Activated CD4-positive, alpha-beta T cell treated with anti-CD3 and anti-CD28 coated beads, Interleukin-2, amount 10 ng/mL, durations not matched to agents 24 days and 14 days (primary cell): ENCODE results near the gene F2RL3. TPM values are rescaled to one million over a fixed set of nuclear protein-coding genes. Genes with fewer than 3 reads are reported as not detected.

ENCODE experiments used
- DNase-seq: peaks from one replicate; pipeline ENCODE4 v3.0.0; 2022
- H3K27ac Mint-ChIP-seq: one replicate; pipeline ENCODE4 v1.8.0; 2022; ENCODE audit warnings: mild to moderate bottlenecking, mixed read lengths
- H3K27me3 Mint-ChIP-seq: one replicate; pipeline ENCODE4 v1.8.0; 2022; ENCODE audit warnings: mixed read lengths
- H3K36me3 Mint-ChIP-seq: one replicate; pipeline ENCODE4 v1.8.0; 2022; ENCODE audit warnings: low read depth, mild to moderate bottlenecking, mixed read lengths
- H3K4me1 Mint-ChIP-seq: one replicate; pipeline ENCODE4 v1.8.0; 2021; ENCODE audit warnings: mixed read lengths
- H3K4me3 Mint-ChIP-seq: one replicate; pipeline ENCODE4 v1.8.0; 2022; ENCODE audit warnings: mild to moderate bottlenecking, moderate library complexity, mixed read lengths
- H3K9me3 Mint-ChIP-seq: one replicate; pipeline ENCODE4 v1.8.0; 2021; ENCODE audit warnings: mixed read lengths
- intact Hi-C: fragments of 100-400 bp; cut with micrococcal nuclease; formaldehyde crosslinking; loops from one replicate; pipeline ENCODE4 v1.15.1; 2023
- total RNA-seq: library from RNA; stranded (reverse); gene quantifications from 2 replicates; pipeline ENCODE4 v1.2.3, GENCODE V29; 2022

The F2RL3 gene
- total RNA-seq, 1 donor from 2014 or later, result not detected

DNA sequence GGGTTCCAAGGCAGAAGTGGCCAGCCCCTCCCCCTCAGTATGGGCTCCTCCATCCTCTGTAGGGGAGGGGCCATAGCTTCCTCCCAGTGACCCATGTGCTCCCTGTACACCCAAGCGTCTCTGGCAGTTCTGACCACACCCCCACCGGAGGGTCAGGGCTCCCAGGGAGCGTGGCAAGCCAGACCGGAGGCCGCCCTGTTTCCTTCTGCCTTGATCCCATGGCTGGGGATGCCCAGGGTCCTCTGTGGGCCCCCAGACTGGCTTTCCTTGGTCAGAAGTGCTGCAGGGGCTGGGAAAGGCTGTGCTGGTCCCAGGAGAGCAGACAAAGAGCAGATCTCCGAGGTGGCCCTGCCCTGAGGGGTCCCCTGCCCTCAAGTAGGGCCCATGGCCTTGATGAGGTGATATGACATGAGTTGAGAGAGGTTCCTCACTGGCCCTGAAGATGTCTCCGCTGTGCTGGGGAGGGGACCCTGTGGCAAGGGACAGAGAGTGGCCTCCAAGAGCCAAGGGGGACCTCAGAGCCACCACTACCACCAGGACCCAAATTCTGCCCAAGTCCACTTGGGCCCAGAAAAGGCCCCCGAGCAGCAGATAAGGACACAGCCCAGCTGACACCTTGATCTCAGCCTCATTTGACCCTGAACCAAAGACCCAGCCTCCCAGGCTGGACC lies 7.8 kb upstream of the F2RL3 start:
- DNase-seq, result no peak
- H3K4me1 Mint-ChIP-seq, result peaks cover 4% of the 10 kb centered on the region
- no peak overlapping the region for H3K27ac Mint-ChIP-seq
- H3K27me3 Mint-ChIP-seq, result no peaks in the 10 kb centered on the region
- no peak overlapping the region for H3K4me3 Mint-ChIP-seq
- intact Hi-C loops, result no loop called here
- H3K9me3 Mint-ChIP-seq, result peaks cover 13% of the 10 kb centered on the region
- H3K36me3 Mint-ChIP-seq, result peaks cover 44% of the 10 kb centered on the region

DNA sequence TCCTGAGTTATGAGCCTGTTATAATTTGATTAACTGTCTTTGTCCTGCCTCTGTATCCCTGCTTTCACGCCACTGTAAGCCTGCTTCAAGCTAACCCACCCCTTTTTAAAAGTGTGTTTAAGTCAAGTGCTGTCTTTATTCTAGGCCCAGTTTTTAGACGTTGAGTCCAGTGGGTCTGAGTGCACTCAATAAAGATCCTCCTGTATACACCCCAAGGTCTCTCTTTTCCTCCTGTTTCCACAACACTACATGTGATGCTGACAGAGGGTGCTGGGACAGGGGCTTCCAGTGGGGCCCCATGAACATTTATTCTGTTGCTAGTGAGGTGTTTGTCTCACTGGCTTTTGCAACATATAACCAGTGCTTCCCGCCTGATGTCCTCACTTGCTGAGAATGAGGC lies 6.7 kb upstream of the F2RL3 start:
- Mint-ChIP-seq H3K27me3 (no peaks in the 10 kb centered on the region), H3K9me3 (peaks cover 13% of the 10 kb centered on the region), H3K36me3 (peaks cover 38% of the 10 kb centered on the region), H3K4me1 (peaks cover 4% of the 10 kb centered on the region), H3K4me3 (no peak overlapping the region), H3K27ac (no peak overlapping the region)
- DNase-seq, result no peak
- intact Hi-C loops, result no loop called here

DNA sequence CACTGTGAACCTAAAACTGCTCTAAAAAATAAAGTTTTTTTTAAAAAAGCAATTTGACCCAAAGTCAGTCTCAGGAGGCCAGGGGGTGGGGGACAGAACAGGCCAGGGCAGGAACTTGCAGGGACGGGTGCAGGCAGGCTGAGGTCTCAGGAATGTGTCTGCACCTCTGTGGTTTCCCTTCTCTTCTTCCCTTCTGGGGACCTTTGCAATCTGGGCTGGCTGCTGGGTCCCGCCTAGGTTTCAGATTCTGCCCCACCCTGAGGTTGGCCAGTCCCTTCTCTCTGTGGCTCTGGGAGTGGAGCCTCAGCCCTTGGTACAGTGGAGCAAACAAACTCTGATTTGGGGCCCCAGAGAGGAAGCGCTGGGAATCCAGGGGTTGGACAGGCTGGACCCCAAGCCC lies 5.3 kb upstream of the F2RL3 start:
- intact Hi-C loops, result no loop called here
- H3K27me3 Mint-ChIP-seq, result no peaks in the 10 kb centered on the region
- H3K4me1 Mint-ChIP-seq, result peaks cover 7% of the 10 kb centered on the region
- H3K9me3 Mint-ChIP-seq, result peaks cover 13% of the 10 kb centered on the region
- DNase-seq, result no peak
- H3K36me3 Mint-ChIP-seq, result peaks cover 31% of the 10 kb centered on the region
- no peak overlapping the region for H3K4me3 Mint-ChIP-seq
- no peak overlapping the region for H3K27ac Mint-ChIP-seq

DNA sequence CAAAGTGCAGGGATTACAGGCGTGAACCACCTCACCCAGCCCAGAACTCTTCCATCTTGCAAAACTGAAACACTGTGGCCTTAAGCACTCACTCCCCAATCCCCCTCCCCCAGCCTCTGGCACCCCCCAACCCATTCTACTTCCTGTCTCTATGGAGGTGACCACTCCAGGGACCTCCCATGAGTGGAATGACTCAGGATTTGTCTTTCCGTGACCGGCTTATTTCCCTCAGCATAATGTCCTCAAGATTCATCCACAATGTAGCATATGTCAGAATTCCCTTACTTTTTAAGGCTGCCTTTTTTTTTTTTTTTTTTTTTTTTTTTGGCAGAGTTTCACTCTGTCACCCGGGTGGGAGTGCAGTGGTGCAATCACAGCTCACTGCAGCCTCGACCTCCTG lies 3.6 kb upstream of the F2RL3 start:
- intact Hi-C loops, result no loop called here
- Mint-ChIP-seq H3K27ac (no peak overlapping the region), H3K27me3 (no peaks in the 10 kb centered on the region), H3K4me3 (no peak overlapping the region), H3K9me3 (peaks cover 13% of the 10 kb centered on the region), H3K4me1 (peaks cover 11% of the 10 kb centered on the region), H3K36me3 (peaks cover 20% of the 10 kb centered on the region)
- no peak for DNase-seq

DNA sequence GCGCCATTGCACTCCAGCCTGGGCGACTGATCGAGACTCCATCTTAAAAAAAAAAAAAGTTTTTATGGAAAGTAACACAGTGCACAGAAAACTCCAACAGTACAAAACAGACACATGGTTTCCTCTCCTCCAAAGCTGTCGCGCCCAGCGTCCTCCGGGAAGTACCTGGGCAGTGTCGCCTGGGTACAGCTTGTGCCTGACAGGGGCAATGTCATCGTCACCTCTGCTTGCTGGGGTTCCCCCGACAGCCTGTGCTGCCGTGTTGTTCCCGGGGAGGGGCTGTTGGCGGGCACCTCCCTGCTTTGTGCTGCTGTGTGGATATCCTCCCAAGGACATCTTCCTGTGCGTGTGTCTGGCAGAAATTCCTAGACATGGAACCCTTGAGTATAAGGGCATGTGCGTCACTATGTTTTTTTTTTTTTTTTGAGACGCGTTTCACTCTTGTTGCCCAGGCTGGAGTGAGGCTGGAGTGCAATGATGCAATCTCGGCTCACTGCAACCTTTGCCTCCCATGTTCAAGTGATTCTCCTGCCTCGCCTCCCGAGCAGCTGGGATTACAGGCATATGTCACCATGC lies 2.4 kb upstream of the F2RL3 start:
- Mint-ChIP-seq H3K4me3 (no peak overlapping the region), H3K9me3 (peaks cover 13% of the 10 kb centered on the region), H3K4me1 (peaks cover 11% of the 10 kb centered on the region), H3K36me3 (peaks cover 8% of the 10 kb centered on the region), H3K27me3 (no peaks in the 10 kb centered on the region), H3K27ac (no peak overlapping the region)
- intact Hi-C loops, result no loop called here
- DNase-seq, result no peak

DNA sequence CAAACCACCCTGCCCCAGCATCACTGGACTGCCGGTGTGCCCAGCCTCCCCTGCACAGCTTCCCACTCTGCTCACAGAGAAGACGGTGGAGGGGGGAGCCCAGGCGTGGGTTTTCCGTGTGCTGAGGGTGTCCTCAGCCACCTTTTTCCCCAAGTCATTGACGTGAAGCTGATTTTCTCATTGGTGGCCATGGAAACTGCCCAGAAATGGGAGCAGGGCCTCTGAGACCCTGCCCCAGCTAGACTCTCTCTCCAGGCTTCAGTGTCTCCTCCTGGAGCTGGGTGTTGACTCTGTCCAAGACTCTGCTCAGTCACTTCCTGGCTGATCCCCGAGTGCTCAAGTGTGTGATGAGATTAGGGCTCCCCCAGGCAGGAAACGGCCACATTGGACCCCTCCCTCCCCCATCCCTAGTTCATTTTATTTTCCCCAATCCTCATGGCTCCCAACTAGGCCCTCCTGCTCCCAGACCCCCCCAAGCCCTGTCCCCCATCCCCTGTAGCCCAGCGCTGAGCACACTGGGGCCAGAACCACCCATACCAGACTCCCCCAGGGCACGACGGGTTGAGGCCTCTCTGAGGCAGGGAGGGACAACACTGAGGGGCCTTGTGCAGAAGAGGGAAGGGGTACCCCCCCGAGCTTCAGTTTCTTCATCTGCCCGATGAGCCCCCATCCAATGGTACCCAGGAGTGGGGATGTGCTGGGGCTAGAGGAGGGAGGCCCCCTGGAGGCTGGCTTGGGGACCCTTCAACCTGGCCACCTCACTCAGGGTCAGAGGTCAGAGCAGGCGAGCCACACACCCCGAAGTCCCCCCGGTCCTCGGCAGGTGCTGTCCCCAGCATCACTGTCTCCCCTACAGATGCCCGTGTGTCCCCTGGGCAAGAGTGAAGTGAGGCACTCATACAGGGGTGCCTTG lies 1.2 kb upstream of the F2RL3 start:
- Mint-ChIP-seq H3K27ac (no peak overlapping the region), H3K4me3 (no peak overlapping the region), H3K27me3 (peaks cover 2% of the 10 kb centered on the region), H3K4me1 (peaks cover 11% of the 10 kb centered on the region), H3K9me3 (peaks cover 5% of the 10 kb centered on the region), H3K36me3 (no peaks in the 10 kb centered on the region)
- DNase-seq, result no peak
- intact Hi-C loops, result no loop called here

DNA sequence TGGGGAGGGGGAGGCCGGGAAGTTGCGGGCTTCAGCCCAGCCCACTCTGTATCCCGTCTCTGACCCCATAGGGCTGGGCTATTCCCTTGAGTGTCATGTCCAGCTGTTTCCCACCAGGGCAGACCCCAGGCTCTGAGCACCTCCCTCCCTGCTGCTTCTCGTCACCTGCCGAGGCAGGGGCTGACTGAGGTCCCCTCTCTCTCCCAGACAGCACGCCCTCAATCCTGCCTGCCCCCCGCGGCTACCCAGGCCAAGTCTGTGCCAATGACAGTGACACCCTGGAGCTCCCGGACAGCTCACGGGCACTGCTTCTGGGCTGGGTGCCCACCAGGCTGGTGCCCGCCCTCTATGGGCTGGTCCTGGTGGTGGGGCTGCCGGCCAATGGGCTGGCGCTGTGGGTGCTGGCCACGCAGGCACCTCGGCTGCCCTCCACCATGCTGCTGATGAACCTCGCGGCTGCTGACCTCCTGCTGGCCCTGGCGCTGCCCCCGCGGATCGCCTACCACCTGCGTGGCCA lies 625 bp downstream of the F2RL3 start:
- Mint-ChIP-seq H3K4me1 (peaks cover 13% of the 10 kb centered on the region), H3K9me3 (no peaks in the 10 kb centered on the region), H3K27ac (no peak overlapping the region), H3K36me3 (no peaks in the 10 kb centered on the region), H3K27me3 (peaks cover 9% of the 10 kb centered on the region), H3K4me3 (no peak overlapping the region)
- DNase-seq, result no peak
- intact Hi-C loops, result no loop called here

DNA sequence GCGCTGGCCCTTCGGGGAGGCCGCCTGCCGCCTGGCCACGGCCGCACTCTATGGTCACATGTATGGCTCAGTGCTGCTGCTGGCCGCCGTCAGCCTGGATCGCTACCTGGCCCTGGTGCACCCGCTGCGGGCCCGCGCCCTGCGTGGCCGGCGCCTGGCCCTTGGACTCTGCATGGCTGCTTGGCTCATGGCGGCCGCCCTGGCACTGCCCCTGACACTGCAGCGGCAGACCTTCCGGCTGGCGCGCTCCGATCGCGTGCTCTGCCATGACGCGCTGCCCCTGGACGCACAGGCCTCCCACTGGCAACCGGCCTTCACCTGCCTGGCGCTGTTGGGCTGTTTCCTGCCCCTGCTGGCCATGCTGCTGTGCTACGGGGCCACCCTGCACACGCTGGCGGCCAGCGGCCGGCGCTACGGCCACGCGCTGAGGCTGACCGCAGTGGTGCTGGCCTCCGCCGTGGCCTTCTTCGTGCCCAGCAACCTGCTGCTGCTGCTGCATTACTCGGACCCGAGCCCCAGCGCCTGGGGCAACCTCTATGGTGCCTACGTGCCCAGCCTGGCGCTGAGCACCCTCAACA lies 1.2 kb downstream of the F2RL3 start:
- DNase-seq, result no peak
- H3K27me3 Mint-ChIP-seq, result peaks cover 14% of the 10 kb centered on the region
- no peak overlapping the region for H3K4me3 Mint-ChIP-seq
- peaks cover 13% of the 10 kb centered on the region for H3K4me1 Mint-ChIP-seq
- H3K36me3 Mint-ChIP-seq, result no peaks in the 10 kb centered on the region
- intact Hi-C loops, result no loop called here
- H3K9me3 Mint-ChIP-seq, result no peaks in the 10 kb centered on the region
- no peak overlapping the region for H3K27ac Mint-ChIP-seq

DNA sequence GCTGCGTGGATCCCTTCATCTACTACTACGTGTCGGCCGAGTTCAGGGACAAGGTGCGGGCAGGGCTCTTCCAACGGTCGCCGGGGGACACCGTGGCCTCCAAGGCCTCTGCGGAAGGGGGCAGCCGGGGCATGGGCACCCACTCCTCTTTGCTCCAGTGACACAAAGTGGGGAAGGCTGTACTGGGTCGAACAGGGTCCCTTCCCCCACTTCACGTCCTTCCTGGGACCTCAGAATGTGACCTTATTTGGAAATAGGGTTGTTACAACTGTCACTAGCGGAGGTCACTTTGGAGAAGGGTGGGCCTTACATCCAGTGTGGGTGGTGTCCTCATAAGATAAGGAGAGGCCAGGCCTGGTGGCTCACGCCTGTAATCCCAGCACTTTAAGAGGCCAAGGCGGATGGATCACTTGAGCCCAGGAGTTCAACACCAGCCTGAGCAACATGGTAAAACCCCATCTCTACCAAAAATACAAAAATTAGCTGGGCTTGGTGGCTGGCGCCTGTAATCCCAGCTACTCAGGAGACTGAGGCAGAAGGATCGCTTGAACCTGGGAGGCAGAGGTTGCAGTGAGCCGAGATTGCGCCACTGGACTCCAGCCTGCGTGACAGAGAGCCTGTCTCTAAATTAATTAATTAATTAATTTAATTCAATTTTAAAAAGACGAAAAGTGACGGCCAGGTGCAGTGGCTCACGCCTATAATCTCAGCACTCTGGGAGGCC lies 1.8 kb downstream of the F2RL3 start:
- DNase-seq, result no peak
- H3K4me3 Mint-ChIP-seq, result no peak overlapping the region
- H3K27ac Mint-ChIP-seq, result no peak overlapping the region
- peaks cover 13% of the 10 kb centered on the region for H3K4me1 Mint-ChIP-seq
- no peaks in the 10 kb centered on the region for H3K36me3 Mint-ChIP-seq
- H3K9me3 Mint-ChIP-seq, result no peaks in the 10 kb centered on the region
- H3K27me3 Mint-ChIP-seq, result peaks cover 20% of the 10 kb centered on the region
- intact Hi-C loops, result no loop called here

DNA sequence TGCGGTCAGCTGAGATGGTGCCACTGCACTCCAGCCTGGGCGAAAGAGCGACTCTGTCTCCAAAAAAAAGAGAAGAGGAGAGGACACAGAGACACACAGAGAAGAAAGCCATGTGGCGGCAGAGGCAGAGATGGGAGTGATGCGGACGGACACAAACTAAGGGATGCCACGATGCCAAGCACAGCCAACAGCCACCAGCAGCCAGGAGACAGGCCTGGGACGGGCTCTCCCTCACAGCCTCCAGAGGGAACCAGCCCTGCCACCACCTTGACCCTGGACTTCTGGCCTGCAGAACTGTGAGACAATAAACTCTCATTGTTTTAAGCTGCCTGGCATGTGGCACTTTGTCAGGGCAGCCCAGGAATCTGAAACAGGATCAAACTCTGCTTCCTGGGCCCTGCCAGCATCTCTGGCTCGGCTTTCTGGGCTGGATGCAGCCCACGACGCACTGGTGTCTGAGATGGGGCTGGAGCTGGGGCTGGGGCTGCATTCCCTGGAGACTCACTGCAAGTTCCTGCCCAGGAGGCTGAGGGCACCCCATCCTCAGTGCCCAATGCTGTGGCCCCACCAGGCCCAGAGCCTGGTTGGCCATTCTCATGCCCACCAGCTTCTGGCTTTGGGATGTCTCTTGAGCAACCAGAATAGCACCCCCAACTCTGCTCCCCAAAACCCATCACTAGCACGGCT lies 3.0 kb downstream of the F2RL3 start:
- Mint-ChIP-seq H3K4me1 (peaks cover 13% of the 10 kb centered on the region), H3K4me3 (no peak overlapping the region), H3K9me3 (no peaks in the 10 kb centered on the region), H3K27ac (no peak overlapping the region), H3K36me3 (no peaks in the 10 kb centered on the region), H3K27me3 (peaks cover 20% of the 10 kb centered on the region)
- DNase-seq, result no peak
- intact Hi-C loops, result no loop called here

DNA sequence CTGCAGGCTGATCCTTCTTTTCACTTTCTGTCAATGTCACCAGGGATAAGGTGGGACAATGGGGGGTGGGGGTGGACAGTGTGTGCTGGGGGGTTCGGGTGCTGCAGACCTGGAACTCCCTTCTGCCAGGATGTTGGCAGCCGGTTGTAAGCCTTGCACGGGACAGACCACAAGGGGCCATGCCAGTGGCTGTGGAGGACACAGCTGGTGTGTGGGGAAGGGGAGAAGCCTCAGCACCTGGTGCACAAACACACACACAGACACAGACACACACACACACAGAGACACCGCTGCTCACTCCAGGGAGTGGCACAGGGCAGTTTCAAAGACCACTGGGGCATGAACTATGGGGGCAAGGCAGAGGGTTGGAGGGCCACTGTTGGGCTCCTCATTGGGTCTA lies 3.6 kb downstream of the F2RL3 start:
- H3K36me3 Mint-ChIP-seq, result no peaks in the 10 kb centered on the region
- H3K9me3 Mint-ChIP-seq, result no peaks in the 10 kb centered on the region
- no peak for DNase-seq
- intact Hi-C loops, result no loop called here
- H3K4me3 Mint-ChIP-seq, result no peak overlapping the region
- H3K27ac Mint-ChIP-seq, result no peak overlapping the region
- peaks cover 20% of the 10 kb centered on the region for H3K27me3 Mint-ChIP-seq
- H3K4me1 Mint-ChIP-seq, result peaks cover 13% of the 10 kb centered on the region

DNA sequence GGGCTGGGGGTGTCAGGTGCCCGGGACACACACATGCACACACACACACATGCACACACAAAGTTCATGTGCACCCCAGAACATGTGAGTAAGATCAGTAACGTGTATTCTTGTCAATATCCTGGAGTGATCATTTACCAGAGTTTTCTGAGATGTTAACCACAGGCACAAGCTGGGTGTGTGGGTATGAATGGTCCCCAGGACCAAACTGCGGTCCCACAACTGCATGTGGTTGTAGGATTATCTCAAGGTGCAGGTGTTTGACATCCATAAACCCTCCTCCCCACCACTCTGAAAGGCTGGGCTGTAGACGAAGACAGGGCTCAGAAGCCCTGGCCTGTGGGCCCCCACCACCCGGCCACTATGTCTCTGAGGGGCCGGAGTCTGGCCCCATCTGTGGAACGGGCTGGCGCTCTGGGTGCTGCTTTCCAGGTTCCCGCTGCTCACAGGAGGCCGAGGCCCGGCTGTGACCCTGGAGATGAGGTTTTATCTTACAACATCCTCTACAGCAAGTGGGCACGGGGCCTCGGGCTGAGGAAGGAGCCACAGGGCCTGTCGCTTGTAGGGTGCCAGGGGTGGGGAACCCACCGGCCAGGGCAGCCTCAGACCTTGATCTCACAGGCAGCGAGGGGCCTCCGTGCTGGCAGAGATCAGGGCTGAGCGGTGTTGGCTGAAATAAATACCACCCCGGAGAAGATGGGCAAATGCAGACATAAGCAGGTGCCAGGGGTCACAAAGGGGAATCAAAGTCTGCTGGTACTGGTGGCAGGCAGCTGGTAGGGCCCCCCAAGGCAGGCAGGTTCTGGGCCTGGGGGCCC lies 4.3 kb downstream of the F2RL3 start:
- intact Hi-C loops, result no loop called here
- H3K27ac Mint-ChIP-seq, result no peak overlapping the region
- H3K9me3 Mint-ChIP-seq, result no peaks in the 10 kb centered on the region
- peaks cover 13% of the 10 kb centered on the region for H3K4me1 Mint-ChIP-seq
- peaks cover 20% of the 10 kb centered on the region for H3K27me3 Mint-ChIP-seq
- no peak overlapping the region for H3K4me3 Mint-ChIP-seq
- H3K36me3 Mint-ChIP-seq, result no peaks in the 10 kb centered on the region
- DNase-seq, result no peak
